ENCODE measurements around the gene LDLRAD4. TPM values are rescaled to one million over a fixed set of nuclear protein-coding genes. Genes with fewer than 3 reads are reported as not detected.

The LDLRAD4 gene
- polyA plus RNA-seq, 3 donors: 1.7 to 8.5 (median 3.7) TPM

GRCh38 chr18:13268158-13269012 is 49.8 kb downstream of the LDLRAD4 start:
- H3K27ac ChIP-seq (ENCODE audit: low read depth, low read length): no peak overlapping the region
- 37 to 45% (median 37%) methylated on average over 9 of the region's 9 CpGs for WGBS, 3 donors

- 14 to 55% (median 16%) methylated on average over 1 of the region's 1 CpG for WGBS, 3 donors
- H3K27ac ChIP-seq (ENCODE audit: low read depth, low read length): no peak overlapping the region
Observed at GRCh38 chr18:13269013-13269280, 50.4 kb downstream of the LDLRAD4 start.

GRCh38 chr18:13269521-13270011 is 51.0 kb downstream of the LDLRAD4 start:
- H3K27ac ChIP-seq (ENCODE audit: low read depth, low read length): no peak overlapping the region
- 39 to 61% (median 49%) methylated on average over 10 of the region's 10 CpGs for WGBS, 3 donors

DNA sequence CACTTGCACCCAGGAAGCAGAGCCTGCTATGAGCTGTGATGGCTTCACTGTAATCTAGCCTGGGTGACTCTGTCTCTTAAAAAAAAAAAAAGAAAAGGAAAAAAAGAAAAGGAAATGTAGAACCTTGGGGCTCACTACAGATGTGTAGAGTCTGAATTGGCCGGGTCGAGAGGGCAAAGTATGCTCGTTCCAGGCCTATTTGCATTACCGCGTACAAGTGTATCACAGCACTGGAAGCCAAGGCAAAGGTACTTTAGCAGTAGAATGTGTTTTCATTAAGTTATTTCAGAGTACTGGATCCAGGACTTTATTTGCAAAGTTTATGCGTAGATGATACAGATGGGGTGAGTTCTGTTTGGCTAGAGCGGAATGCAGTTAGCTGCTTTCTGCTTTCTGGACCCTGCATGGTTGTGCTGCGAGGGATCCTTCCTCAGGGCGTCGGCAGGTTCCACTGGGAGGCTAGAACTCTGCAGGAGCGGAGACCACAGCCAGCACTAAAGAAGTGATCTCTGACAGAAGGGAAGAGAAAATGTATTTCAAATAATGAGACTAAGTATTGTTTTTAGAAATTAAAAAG is 51.8 kb downstream of the LDLRAD4 start:
- no peak overlapping the region for H3K27ac ChIP-seq (ENCODE audit: low read depth, low read length)

GRCh38 chr18:13271302-13271911 is 52.8 kb downstream of the LDLRAD4 start:
- H3K27ac ChIP-seq (ENCODE audit: low read depth, low read length): no peak overlapping the region
- WGBS, 3 donors: 74 to 95% (median 94%) methylated on average over 16 of the region's 16 CpGs

More for the DNA sequence above, 51.8 kb downstream of the LDLRAD4 start:
- 85 to 93% (median 91%) methylated on average over 11 of the region's 11 CpGs for WGBS, 3 donors

GRCh38 chr18:13272416-13272815 is 53.9 kb downstream of the LDLRAD4 start:
- 94 to 97% (median 96%) methylated on average over 14 of the region's 14 CpGs for WGBS, 3 donors
- H3K27ac ChIP-seq (ENCODE audit: low read depth, low read length): no peak overlapping the region

DNA sequence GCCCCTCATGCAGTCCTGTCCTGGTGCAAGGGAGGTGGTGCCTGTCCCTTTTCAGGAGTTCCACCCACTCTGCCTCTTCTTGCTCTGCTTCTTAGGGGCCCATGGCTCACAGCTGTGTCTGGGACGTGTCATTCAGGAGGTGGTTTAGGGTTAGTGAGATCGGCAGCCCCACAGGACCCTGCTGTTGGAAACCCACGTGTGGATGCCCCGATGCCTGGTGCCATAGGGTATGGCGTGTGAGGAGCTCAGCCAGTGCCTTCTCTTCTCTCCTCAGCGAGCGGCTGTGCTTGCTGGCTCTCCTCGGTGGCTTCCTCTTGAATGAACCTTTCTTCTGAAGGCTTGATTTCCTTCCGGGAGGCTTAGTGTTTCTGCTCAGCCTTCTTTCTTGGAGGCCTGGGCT is 55.2 kb downstream of the LDLRAD4 start:
- H3K27ac ChIP-seq (ENCODE audit: low read depth, low read length): no peak overlapping the region
- WGBS, 3 donors: 72 to 78% (median 77%) methylated on average over 9 of the region's 9 CpGs

- H3K27ac ChIP-seq (ENCODE audit: low read depth, low read length): no peak overlapping the region
Observed at GRCh38 chr18:13275075-13275474, 56.5 kb downstream of the LDLRAD4 start.

- H3K27ac ChIP-seq (ENCODE audit: low read depth, low read length): no peak overlapping the region
- 78 to 88% (median 84%) methylated on average over 23 of the region's 23 CpGs for WGBS, 3 donors
Observed at GRCh38 chr18:13276530-13277520, 58.3 kb downstream of the LDLRAD4 start.

GRCh38 chr18:13278062-13278630 is 59.6 kb downstream of the LDLRAD4 start:
- WGBS, 3 donors: 93 to 96% (median 96%) methylated on average over 10 of the region's 10 CpGs
- H3K27ac ChIP-seq (ENCODE audit: low read depth, low read length): no peak overlapping the region

DNA sequence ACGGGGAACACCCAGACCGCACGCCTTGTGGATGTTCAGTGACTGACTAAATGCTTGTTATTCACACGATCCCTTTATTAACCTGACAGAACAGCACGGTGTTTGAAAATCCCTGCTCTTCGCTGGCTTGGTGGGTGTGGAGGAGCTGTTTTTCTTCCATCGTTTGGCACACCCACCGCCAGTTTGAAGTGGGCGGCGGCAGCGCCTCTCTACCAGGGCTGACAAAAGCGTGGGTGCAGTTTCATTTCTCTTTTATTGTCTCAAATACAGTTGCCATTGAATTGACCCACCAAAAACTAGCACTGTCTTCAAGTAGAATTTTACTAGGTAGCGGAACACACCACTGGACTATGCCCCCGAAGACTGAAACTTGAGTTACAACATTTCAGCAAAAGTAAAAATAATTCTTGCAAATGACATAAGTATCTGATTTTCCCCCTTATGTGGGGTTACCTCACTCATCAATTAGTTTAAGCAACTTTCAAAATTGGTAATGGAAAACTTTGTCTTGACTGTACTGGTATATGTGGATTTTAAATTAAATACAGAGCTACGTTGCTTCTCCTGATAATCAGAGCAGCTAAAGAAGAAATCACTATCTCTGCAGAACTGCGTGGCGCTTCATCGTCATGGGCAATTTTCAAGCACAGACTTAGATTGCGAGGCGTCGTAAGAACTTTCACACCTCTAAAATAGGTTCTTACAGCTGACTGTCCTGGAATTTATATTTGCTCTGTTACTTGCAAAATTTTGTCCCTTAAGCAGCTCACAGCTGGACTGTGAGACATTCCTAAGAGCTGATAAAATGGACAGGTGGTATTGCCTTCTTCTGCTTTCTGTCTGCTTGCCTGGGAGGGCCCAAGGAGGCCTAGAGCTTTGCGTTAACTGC is 60.9 kb downstream of the LDLRAD4 start:
- H3K27ac ChIP-seq (ENCODE audit: low read depth, low read length): no peak overlapping the region
- WGBS, 3 donors: 82 to 90% (median 85%) methylated on average over 22 of the region's 22 CpGs

DNA sequence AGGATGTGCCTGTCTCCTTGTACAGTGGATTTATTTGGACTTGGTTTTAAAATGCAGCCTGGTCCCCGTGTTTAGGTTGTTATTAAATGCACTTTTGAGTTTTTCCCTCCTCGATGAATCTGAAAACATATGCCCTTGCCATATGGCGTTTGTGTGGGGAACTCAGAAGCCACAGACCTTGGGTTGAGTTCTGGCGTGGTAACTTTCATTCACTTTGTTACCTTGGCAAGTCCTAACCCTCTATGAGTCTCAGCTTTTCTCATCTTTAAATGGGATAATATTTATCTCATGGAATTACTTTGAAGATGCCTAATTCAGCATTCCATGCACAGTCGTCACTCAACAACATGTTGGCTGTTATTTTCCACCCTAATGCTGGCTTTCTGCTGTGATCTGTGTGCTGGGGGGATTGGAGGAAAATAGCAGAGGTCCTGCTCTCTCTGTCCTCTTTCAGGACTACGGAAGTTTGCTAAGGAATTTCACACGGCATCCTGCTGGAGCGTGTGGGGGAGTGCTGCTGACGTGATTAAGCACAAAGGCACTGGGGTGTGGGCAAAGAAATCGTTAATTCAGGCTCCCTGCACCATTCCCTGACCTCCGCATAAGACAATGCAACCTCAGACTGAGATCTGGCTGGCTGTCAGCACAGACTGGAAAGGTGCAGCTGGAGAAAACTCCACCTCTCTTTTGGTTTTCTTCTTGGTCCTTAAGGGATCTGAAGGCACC is 61.7 kb downstream of the LDLRAD4 start:
- no peak overlapping the region for H3K27ac ChIP-seq (ENCODE audit: low read depth, low read length)
- WGBS, 3 donors: 55 to 79% (median 74%) methylated on average over 11 of the region's 11 CpGs

DNA sequence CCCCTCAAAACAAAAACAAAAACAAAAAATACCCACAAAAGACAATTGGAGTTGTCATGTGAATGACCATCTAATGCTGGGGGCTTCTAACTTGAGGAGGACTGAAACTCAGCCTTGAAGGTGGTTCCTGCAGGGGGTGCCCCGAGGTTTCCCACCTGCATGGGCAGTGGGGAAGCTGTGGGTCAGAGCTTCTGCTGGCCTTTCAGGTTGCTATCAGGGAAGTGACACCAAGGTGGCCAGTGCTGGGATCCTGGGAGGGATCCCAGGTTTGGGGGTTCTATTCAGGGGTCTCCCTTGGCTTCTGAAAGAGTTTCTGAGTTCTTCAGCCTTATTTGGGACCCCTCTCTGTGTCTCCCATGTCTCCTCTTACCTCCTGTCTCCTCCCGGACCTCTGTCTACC is 62.8 kb downstream of the LDLRAD4 start:
- 83 to 96% (median 93%) methylated on average over 2 of the region's 2 CpGs for WGBS, 3 donors
- H3K27ac ChIP-seq (ENCODE audit: low read depth, low read length): no peak overlapping the region

- no peak overlapping the region for H3K27ac ChIP-seq (ENCODE audit: low read depth, low read length)
- WGBS, 3 donors: 77 to 87% (median 86%) methylated on average over 7 of the region's 7 CpGs
Observed at GRCh38 chr18:13283746-13284145, 65.2 kb downstream of the LDLRAD4 start.

- no peak overlapping the region for H3K27ac ChIP-seq (ENCODE audit: low read depth, low read length)
- 85 to 91% (median 87%) methylated on average over 22 of the region's 22 CpGs for WGBS, 3 donors
Observed at GRCh38 chr18:13284330-13285027, 65.9 kb downstream of the LDLRAD4 start.

DNA sequence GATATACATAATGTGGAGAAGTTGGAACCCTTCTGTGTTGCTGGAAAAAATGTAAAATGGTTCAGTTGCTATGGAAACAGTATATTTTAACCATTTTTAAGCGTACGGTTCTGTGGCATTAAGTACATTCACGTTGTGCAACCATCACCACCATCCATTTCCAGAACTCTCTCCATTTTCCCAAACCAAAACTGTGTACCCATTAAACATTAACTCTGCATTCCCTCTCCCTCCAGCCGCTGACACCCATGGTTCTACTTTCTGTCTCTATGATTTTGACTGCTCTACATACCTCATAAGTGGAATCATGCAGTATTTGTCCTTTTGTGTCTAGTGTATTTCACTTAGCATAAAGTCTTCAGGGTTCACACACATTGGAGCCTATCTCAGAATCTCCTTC is 67.3 kb downstream of the LDLRAD4 start:
- 70 to 93% (median 88%) methylated on average over 4 of the region's 4 CpGs for WGBS, 3 donors
- no peak overlapping the region for H3K27ac ChIP-seq (ENCODE audit: low read depth, low read length)
